Measurements from ENCODE around the gene ABCC11.

The ABCC11 gene

DNA sequence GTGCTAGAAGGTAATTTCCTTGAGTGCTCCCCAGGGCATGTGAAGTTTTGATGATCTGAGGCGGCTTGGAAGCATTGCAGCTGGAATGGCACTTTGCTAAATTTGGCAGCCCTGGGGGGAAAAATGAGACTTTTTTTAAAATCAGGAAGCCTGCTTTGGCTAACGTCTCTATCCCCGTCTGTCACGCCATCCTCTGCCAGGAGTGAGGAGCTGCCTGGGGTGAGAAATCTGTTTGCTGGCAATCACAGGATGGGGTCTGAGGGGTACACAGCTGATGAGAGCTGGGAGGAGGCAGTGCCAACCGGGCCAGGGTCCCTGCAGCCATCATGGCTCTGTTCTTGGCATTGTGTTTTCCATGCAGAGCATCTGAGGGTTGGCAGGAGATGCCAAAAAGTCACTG, 93.6 kb downstream of the ABCC11 start:
- no peak overlapping the region for H3K27ac ChIP-seq
- TF ChIP-seq ZFX (IDR thresholded peaks at IDR 0.05; ENCODE audit: borderline replicate concordance): no peak
- TF ChIP-seq, protein P1, sequence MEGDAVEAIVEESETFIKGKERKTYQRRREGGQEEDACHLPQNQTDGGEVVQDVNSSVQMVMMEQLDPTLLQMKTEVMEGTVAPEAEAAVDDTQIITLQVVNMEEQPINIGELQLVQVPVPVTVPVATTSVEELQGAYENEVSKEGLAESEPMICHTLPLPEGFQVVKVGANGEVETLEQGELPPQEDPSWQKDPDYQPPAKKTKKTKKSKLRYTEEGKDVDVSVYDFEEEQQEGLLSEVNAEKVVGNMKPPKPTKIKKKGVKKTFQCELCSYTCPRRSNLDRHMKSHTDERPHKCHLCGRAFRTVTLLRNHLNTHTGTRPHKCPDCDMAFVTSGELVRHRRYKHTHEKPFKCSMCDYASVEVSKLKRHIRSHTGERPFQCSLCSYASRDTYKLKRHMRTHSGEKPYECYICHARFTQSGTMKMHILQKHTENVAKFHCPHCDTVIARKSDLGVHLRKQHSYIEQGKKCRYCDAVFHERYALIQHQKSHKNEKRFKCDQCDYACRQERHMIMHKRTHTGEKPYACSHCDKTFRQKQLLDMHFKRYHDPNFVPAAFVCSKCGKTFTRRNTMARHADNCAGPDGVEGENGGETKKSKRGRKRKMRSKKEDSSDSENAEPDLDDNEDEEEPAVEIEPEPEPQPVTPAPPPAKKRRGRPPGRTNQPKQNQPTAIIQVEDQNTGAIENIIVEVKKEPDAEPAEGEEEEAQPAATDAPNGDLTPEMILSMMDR (IDR thresholded peaks at IDR 0.05): no peak

DNA sequence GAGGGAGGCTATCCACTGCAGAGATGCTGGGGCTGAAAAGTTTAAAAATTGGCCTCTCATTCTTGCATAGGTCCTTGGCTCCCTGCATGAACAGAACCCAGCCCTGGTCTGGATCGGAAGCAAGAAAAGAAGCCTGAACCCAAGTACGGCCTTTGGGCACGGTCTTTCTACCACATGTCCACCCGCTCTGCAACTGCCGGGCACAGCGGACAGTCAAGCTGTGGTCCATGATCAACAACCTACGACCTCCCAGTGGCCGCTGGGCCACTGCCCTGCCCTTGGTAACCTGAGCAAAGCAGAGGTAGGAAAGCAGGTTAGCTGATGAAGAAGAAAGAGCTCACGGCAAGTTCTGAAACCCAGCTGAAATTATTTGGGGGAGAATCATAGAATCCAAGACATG, 95.1 kb downstream of the ABCC11 start:
- TF ChIP-seq, protein P1 (IDR thresholded peaks at IDR 0.05): no peak
- TF ChIP-seq ZFX (IDR thresholded peaks at IDR 0.05; ENCODE audit: borderline replicate concordance): no peak
- no peak overlapping the region for H3K27ac ChIP-seq

DNA sequence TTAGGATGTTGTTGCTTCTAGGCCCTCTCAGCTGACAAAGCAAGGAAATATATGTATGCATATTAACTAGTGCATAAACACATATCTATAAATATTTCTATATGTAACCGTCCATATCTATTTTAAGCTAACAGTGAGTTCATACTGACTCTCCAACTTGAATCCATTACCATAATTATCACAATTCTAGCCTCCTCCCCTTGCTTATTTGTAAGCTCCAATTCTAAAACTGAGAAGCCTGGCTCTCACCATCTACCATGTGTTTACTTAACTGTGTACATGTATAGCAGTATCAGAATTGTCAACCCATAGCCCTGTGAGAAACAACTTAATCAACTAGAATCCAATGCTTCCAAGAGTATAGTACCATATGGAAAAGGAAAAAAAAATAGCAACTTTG, 96.6 kb downstream of the ABCC11 start:
- no peak for TF ChIP-seq ZFX (IDR thresholded peaks at IDR 0.05; ENCODE audit: borderline replicate concordance)
- TF ChIP-seq, protein P1 (IDR thresholded peaks at IDR 0.05): no peak
- H3K27ac ChIP-seq: no peak overlapping the region

DNA sequence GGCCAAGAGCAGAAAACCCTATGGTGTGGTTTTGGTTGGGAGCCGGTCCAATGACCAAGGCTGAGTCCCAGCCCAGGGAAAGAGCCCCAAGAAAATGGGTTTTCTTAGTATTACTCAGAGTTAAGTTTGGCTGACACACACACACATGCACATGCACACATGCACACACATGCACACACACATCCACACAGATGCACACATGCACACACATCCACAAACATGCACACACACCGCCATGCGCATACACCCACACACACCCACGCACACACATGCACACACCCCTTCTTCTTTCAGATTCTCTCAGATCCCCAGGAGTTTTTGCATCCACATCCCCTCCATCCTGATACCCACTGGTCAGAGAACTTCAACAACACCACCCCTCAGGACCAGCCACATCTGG, 100.6 kb downstream of the ABCC11 start:
- H3K27ac ChIP-seq: no peak overlapping the region
- TF ChIP-seq, protein P1 (IDR thresholded peaks at IDR 0.05): no peak
- no peak for TF ChIP-seq ZFX (IDR thresholded peaks at IDR 0.05; ENCODE audit: borderline replicate concordance)

DNA sequence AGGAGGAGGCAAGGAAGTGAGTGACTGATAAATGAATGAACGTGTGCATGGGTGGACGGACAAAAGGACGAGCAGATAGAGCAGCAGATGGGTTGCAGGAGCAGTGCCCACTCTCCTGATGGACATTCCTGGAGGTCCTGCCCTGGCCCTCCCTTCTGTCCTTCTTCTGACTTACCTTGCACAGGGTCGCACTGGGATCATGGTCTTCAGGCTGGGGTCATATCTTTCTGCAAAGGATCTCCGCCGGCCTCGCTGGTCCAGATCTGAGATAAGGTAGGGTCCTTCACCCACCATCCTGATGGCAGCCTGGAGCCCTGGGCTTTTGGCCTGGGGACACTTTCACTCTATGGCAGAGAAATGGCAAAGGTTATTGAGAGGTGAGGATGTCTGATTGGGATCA, 101.2 kb downstream of the ABCC11 start:
- TF ChIP-seq ZFX (IDR thresholded peaks at IDR 0.05; ENCODE audit: borderline replicate concordance): no peak
- TF ChIP-seq, protein P1 (IDR thresholded peaks at IDR 0.05): no peak
- H3K27ac ChIP-seq: no peak overlapping the region

DNA sequence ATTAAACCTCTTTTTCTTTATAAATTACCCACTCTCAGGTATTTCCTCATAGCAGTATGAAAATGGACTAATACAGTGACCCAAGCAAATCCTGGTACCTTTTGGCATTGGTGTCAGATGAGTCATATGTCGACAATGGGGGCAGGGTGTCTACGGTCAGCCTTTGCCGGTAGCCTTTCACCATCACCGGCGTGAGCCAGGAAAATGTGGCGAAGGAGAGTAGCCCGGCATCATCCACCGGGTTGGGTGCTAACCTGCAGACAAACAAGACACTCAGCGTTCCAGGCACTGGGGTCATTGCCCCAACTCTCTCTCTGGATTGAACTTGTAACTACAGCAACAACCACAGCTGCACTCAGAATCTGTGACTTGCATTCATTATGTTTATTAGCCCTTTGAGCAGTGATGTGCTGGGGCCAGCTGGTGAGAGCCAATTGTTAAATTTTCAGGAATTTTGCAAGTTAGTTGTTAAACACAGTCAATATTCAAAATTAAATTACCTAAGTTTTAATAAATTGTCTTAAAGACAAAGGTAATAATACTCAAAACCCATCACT, 103.4 kb downstream of the ABCC11 start:
- TF ChIP-seq ZFX (IDR thresholded peaks at IDR 0.05; ENCODE audit: borderline replicate concordance): no peak
- TF ChIP-seq, protein P1 (IDR thresholded peaks at IDR 0.05): no peak
- H3K27ac ChIP-seq: no peak overlapping the region

DNA sequence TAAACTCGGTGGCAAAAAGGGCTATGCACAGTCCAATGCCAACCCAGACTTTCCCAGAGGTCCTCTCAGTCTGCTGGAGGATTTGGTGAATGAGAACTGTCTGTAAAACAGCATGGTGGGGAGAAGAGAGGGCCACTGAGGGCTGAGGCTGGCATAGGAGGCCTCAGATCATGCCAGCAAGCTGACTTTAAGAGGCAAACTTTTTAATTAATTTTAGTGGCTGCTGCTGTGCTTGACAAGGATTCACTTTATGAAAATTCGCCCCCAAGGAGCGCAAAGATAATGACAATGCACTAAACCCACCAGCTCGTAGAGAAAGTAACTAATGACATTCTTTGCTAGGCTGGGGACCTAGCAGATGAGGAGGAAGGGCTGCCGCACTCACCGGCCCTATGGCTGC, 106.5 kb downstream of the ABCC11 start:
- H3K27ac ChIP-seq: no peak overlapping the region
- TF ChIP-seq ZFX (IDR thresholded peaks at IDR 0.05; ENCODE audit: borderline replicate concordance): no peak
- TF ChIP-seq, protein P1 (IDR thresholded peaks at IDR 0.05): no peak

All from 22Rv1 (cell line).